ENCODE results near the gene TTLL8.

GRCh38 chr22:50083462-50084079 lies 25.5 kb upstream of the TTLL8 start:
- no peak for TF ChIP-seq CTCF (IDR thresholded peaks at IDR 0.05)
- TF ChIP-seq POLR2A (IDR thresholded peaks at IDR 0.05) = no peak
